Left kidney (tissue), 8 donors: ENCODE results near the gene SPRTN. TPM values are rescaled to one million over a fixed set of nuclear protein-coding genes. Genes with fewer than 3 reads are reported as not detected.

Source experiments
- DNase-seq: peaks from one replicate; pipeline ENCODE4 v3.0.0-alpha.2; 2013
- long read RNA-seq, 8 donors: transcript quantifications; one replicate each; lab custom pipeline, GENCODE V29; 2026
- polyA plus RNA-seq: library from polyadenylated mRNA; unstranded; fragments of 120-200 nt; gene quantifications from one replicate; pipeline ENCODE4 v1.2.1, GENCODE V29; 2013; ENCODE audit not compliant: insufficient read length

The SPRTN gene
- 15.5 TPM for polyA plus RNA-seq
- long read RNA-seq, donor 1, partial matches to known transcripts, result 0 of 7 reads
- long read RNA-seq, donor 1, other reads (novel, unspliced or antisense), result 0 of 7 reads
- long read RNA-seq, donor 2, partial matches to known transcripts, result 0 of 3 reads
- long read RNA-seq, donor 2, other reads (novel, unspliced or antisense), result 0 of 3 reads
- long read RNA-seq, donor 3, partial matches to known transcripts, result 0 of 3 reads
- long read RNA-seq, donor 3, other reads (novel, unspliced or antisense), result 0 of 3 reads
- long read RNA-seq, donor 4, result 0 reads
- long read RNA-seq, donor 5, transcript SPRTN-202 (5 exons, 3,468 nt), result major isoform, 7 of 10 reads
- long read RNA-seq, donor 5, partial matches to known transcripts, result 0 of 10 reads
- long read RNA-seq, donor 5, other reads (novel, unspliced or antisense), result 0 of 10 reads
- long read RNA-seq, donor 6, partial matches to known transcripts, result 0 of 1 reads
- long read RNA-seq, donor 6, other reads (novel, unspliced or antisense), result 0 of 1 reads
- long read RNA-seq, donor 7, transcript SPRTN-202 (5 exons, 3,468 nt), result major isoform, 7 of 9 reads
- long read RNA-seq, donor 7, partial matches to known transcripts, result 0 of 9 reads
- long read RNA-seq, donor 7, other reads (novel, unspliced or antisense), result 0 of 9 reads
- long read RNA-seq, donor 8, result 0 reads

DNA sequence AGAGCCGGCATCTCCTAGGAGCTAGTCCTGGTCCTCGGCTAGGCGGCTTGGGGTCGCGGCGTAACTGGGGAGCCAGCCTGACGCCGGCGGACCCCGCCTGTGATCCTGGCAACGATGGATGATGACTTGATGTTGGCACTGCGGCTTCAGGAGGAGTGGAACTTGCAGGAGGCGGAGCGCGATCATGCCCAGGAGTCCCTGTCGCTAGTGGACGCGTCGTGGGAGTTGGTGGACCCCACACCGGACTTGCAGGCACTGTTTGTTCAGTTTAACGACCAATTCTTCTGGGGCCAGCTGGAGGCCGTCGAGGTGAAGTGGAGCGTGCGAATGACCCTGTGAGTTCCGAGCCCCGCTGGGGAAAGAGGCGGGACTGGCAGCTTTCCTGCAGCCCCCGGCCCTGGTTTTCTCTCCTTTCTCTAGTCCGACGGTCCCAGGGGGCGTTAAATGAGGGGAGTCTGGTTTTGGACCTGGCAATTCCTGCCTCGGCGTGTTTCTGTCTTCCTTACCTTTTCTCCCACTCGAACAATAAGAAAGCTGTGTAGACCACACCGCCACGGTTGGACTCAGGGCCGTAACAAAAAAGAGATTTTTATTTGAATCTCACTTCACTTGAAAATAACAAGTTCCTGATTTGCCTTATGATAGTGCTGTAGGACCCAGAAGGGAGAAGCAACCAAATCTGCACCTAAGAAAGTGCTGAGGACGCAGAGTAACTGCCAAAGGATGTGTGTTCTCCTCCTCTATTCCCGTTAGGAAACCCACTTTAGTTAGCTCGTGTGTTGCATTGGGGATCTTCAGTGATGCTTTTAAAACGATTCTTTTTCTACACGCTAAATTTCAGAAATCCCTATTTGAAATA is at the start of gene SPRTN:
SPRTN (plus strand) TSS at position 24 of the 859 bp plus-strand sequence; CDS start at position 115, 91 bp downstream.
- no peak for DNase-seq

DNA sequence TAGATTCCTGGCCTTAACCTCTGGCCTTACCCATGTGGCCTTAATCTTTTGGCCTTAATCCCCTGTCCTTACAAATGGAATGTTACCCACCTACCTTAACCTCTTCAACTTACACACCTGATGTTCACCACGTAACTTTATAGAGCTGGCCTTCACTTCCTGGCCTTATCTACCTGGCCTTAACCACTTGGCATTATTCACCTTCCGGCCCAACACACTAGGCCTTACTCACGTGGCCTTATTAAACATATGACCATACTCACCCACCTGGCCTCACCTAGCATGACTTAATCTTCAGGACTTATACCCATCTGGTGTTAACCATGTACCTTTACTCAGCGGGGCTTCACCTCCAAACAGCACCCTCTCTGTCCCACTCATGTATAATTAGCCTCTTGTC is 42.2 kb upstream of the SPRTN start:
- DNase-seq, result no peak

DNA sequence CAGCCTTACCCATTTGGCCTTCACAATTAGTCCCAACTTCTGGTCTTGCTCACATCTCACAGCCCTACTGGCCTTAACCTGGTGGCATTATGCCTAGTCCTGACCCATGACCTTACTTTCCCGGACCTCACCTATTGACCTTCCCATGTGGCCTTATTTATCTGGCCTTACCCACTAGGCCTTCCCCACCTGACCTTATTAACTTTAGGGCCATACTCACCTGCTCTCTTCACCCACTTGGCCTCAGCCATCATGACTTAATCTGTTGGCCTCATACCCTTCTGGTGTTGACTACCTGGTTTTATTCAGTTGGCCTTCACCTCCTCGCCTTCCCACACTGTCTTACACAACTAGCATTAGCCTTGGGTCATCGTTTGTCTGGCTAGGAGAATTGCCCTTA is 36.1 kb upstream of the SPRTN start:
- no peak for DNase-seq

GRCh38 chr1:231310391-231310934 is 27.6 kb upstream of the SPRTN start:
- DNase-seq, result no peak

DNA sequence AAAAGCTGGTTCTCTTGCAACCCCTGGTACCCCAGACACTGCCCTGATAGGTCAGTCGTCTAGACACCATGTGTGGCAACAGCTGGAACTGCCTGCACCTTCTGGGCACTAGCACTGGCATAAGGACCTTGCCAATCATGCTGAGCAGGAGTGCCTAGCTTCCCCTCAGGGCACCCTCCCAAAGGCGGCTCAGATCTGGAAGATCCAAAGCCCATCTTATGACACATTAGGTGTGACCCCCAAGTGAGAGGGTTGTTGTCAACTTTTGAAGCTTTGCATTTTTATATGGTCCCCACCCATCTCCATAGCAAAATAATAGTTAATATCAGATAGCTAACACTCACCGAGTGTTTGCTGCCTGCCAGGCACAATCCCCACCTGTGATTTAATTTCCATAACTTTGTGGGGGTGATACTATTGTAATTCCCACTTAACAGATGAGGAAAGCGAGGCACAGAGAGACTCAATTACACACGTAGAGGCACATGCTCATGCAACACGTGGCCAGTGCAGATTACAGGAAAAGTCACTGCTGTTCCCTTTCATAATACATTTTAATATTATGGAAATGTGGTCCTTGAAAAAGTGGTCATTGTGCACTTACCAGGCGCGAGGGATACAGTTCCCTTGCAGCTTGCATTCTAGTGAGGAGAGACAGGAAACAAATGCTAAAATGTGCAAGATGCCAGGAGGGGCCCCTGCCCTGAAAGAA is 26.2 kb upstream of the SPRTN start:
- DNase-seq, result no peak

- no peak for DNase-seq
Measured at GRCh38 chr1:231312432-231312788, 25.7 kb upstream of the SPRTN start.

DNA sequence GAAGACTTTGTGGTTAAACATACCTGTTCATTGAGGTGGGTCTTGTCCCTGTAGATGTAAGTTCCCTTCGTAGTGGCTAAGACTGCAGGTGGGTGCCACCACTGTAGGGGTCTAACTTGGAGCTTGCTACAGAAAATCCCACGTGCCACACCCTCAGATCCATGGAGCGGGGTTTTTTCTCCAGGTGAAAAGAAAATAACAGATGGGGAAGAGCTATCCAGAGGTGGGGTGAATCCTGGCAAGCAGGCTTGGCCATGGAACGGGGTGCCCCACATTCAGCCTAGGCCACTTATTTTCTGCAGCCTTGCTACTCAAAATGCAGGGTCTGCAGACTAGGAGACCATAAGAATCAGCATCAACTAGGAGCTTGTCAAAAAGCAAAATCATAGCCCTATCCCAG is 24.4 kb upstream of the SPRTN start:
- no peak for DNase-seq

- no peak for DNase-seq
Measured at GRCh38 chr1:231315887-231316286, 22.2 kb upstream of the SPRTN start.

DNA sequence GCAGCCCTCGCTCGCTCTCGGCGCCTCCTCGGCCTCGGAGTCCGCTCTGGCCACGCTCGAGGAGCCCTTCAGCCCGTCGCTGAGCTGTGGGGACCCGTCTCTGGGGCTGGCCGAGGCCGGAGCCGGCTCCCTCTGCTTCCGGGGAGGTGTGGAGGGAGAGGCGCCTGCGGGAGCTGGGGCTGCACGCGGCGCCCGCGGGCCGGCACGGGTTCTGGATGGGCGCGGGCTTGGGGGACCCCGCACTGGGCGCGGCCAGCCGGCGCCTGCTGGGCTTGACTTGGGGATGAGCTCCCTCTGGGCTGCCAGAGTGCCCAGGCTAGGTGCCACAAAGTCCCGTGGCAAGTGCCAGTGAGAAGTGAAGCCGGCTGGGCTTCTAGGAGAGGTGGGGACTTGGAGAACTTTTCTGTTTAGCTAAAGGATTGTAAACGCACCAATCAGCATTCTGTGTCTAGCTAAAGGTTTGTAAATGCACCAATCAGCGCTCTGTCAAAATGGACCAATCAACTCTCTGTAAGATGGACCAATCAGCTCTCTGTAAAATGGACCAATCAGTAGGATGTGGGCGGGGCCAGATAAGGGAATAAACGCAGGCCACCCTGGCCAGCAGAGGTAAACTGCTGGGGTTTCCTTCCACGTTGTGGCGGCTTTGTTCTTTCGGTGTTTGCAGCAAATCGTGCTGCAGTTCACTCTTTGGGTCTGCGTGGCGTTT is 20.6 kb upstream of the SPRTN start:
- DNase-seq, result no peak

DNA sequence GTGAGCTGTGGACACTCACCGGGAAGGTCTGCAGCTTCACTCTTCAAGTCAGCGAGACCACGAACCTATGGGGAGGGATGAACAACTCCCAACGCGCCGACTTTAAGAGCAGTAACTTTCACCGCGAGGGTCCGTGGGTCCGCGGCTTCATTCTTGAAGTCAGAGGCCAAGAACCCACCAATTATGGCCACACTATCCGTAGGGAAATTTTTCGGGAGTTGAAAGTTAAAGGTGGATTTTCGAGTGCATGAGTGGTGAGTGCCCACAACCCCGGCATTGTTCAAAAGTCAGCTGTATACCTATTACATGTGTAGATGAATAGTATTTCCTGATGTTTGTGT is 20.1 kb upstream of the SPRTN start:
- DNase-seq, result no peak

GRCh38 chr1:231318568-231318967 is 19.5 kb upstream of the SPRTN start:
- DNase-seq, result no peak

DNA sequence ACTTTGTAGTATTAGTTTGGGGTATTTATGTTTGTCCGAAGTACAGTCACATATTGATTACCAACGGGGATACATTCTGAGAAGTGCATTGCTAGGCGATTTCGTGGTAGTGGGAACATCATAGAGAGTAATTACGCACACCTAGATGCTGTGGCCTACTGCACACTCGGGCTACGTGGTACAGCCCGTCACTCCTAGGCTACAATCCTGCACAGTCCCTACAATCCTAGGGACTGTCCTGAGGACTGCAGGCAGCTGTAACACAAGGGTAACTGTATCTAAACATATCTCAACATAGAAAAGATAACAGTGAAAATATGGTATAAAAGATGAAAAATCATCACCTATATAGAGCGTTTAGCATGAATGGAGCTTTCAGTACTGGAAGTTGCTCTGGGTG is 19.0 kb upstream of the SPRTN start:
- DNase-seq, result no peak

GRCh38 chr1:231322880-231323530 is 15.1 kb upstream of the SPRTN start:
- DNase-seq, result no peak

DNA sequence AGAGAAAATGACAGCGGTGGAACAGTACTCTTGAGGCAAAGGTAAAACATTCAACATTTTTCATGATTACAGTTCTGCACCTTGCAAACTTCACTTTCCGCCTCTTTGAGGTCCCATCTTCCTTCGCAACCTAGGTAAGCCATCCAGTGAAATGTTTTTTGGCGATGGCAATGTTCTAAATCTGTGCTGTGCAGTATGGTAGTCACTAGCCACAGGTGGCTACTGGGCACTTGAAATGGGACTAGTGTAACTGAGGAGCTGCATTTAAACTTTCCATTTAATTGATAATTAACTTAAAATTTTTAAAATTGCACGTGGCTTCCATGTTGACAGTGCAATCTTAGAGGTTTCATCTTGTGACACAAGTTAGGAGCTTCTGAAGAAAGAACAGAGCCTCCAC is 13.4 kb upstream of the SPRTN start:
- no peak for DNase-seq

DNA sequence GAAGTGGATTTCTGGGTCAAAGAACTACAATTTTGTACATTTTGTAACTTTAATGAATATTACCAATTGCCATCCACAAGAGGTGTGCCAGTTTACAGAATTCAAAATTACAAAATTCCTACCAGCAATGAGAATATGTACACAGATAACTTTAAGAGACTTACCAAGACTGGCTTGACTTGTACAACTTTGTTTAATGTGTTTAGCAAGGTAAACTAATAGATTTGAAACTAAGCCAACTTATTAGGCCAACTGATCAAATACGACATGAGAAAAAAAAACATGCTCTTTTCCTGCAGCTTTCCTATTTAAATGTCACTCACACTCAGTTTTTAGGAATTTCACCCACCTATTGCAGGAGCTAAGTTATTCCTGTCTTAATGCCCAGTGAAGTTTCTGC is 11.8 kb upstream of the SPRTN start:
- no peak for DNase-seq

DNA sequence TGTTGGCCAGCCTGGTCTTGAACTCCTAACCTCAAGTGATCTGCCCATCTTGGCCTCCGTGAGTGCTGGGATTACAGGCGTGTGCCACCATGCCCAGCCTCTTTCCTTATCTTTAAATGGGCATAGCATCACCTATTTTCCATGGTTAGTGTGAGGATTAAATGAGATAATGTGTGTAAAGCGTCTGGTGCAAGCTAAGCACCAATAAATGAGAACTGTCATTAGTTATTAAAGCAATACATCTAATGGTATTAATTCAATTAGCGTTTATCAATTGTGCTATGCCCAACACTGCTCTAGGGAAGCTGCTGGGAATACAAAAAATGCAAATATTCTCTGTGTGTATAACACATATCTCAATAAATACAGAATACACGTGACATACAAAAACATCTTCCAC is 10.5 kb upstream of the SPRTN start:
- no peak for DNase-seq

DNA sequence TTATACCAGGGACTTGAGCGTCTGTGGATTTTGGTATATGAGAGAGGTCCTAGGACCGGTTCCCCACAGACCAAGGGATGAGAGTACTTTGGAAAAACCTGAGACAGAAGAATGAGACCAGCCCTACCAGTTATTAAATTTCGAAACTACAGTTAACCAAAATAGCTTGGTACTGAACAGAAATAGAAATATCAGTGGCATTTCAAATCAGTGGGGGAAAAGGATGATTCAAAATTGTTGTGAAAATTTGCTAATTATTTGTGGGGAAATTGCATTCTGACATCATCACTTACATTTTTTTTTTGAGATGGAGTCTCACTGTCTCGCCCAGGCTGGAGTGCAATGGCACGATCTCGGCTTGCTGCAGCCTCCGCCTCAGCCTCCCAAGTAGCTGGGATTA is 8.6 kb upstream of the SPRTN start:
- no peak for DNase-seq

DNA sequence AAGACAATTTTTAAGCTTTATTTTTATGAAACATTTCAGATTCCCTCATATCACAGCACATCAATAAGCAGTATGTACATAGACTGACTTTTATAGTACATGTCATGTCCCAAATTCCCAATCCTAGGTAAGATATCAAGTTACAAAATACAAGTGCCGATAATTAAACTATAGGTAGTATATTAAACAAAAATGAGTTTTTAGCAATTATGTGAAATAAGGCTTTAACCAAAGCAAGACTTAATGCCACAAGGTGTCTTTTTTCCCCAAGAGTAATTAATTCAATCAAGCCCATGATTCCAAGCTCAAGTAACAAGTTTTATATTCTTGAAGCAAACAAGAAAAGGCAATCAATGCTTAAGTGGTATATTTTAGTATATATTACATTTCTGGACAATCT is 5.3 kb upstream of the SPRTN start:
- no peak for DNase-seq

- no peak for DNase-seq
Measured at GRCh38 chr1:231334079-231334666, 3.9 kb upstream of the SPRTN start.

GRCh38 chr1:231334952-231335351 is 3.1 kb upstream of the SPRTN start:
- DNase-seq, result no peak
